Astrocyte of the hippocampus (primary cell): ENCODE results near the gene TEAD1.

Experiments
- DNase-seq: peaks from one replicate; pipeline ENCODE4 v3.0.0; 2011; ENCODE audit warnings: low read depth, low spot score

Gene TEAD1

DNA sequence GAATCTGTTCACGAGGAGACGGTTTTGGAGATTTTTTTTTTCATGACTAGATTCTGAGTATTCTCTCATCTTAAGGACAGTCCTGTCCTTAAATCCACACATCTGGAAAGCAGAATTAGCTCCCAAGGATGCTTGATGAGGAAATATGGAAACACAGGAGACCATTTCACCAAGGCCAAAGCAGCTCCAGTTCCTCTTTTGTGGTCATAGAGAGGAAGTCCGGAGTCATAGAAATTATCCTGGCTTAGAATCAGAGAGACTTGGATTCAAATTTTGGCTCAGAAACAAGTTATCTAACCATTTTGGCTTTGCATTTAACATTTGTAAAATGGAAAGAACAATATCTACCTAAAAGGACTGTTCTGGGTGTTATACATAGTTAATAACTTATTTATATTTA lies 7.3 kb upstream of the TEAD1 start:
- DNase-seq: no peak

DNA sequence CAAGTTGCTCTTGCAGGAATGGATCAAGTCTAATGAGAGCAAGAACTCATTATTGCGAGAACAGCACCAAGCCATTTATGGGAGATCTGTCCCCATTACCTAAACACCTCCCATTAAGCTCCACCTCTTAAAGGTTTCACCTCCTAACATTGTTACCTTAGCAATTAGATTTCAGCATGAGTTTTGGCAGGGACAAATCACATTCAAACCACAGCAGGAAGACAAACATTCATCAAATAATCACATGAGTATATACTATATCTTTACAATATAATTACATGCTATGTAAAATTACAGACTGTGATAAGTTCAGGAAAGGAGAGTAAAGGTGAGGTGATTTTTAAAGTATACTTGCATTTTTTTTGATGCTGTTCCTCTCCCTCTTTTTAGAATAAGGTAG lies 6.6 kb upstream of the TEAD1 start:
- no peak for DNase-seq

DNA sequence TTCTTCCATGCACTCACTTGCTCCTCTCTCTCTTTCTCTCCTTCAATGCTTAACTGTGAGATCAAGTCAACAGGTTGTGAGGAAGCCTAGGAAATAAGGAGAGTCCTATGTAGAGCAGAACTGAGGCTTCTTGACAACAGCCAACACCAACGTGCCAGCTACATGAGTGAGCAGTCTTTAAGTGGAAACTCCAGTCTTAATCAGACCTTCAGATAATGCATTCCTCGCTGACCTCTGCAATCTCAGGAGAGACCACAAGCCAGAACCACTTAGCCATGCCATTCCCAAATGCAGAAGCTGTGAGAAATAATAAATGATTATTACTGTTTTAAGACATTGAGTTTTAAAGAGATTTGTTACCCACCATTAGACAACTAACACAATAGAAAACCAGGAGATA lies 6.1 kb upstream of the TEAD1 start:
- no peak for DNase-seq

DNA sequence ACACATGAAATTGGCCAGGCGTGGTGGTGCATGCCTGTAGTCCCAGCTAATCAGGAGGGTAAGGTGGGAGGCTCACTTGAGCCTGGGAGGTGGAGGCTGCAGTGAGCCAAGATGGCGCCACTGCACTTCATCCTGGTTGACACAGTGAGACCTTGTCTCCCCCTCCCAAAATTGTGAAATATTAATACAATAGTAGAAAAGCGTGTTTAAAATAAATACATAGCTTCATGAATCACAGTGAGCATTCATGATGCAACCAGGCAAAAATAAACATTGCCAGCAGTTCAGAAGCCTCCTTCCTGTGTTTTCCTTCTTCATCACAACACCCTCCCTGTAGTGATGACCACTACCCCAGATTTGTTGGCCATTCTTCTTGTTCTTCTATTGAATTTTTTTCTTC lies 4.3 kb upstream of the TEAD1 start:
- DNase-seq: no peak

DNA sequence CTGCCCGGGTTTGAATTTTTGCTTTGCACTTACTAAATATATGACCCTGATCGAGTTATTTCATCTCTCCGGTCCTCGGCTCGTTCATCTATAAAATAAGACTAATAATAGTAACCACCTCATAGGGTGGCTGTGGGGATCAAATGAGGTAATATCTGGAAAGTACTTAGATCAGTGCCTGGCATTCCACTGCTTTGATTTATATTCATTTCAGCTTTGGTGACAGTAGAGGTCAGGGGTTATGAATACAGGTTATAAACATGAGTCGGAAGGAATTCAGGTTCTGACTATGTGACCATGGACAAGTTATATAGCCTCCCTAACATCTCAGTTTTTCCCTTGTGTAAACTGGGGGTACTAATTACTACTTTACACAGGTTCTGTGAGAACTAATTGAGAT lies 2.9 kb upstream of the TEAD1 start:
- no peak for DNase-seq

DNA sequence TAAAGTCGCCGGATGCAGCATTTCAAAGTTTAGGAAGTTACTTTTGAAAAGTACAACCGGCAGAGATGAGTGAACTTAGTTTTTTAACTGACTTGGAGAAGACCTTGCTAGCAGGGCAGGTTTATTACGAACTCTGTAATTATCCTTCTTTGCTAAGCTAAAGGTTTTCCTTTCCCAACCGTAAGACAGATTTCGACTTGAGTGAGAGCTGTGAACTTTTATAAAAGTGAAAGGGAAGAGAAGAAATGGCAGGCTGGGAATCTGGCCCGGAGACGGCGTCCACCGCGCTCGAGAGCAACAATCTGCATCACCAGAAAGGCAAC lies 659 bp upstream of the TEAD1 start:
- no peak for DNase-seq

DNA sequence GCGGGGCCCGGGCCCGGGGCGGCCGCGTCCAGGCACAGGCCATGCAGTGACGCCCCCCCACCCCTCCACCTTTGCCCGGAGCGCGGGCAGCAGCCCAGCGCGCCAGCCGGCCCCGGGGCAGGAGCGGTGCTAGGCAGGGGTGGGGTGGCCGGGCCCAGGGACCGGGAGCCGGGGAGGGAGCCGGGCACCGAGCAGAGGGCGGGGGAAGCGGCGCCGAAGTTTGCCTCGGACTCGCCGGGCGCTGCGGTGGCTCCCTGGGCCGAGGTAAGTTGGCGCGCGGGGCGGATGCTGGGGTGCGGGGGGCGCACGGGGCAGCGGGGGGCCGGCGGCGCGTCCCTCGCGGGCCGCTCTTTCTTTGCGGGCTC lies 332 bp downstream of the TEAD1 start:
- no peak for DNase-seq

DNA sequence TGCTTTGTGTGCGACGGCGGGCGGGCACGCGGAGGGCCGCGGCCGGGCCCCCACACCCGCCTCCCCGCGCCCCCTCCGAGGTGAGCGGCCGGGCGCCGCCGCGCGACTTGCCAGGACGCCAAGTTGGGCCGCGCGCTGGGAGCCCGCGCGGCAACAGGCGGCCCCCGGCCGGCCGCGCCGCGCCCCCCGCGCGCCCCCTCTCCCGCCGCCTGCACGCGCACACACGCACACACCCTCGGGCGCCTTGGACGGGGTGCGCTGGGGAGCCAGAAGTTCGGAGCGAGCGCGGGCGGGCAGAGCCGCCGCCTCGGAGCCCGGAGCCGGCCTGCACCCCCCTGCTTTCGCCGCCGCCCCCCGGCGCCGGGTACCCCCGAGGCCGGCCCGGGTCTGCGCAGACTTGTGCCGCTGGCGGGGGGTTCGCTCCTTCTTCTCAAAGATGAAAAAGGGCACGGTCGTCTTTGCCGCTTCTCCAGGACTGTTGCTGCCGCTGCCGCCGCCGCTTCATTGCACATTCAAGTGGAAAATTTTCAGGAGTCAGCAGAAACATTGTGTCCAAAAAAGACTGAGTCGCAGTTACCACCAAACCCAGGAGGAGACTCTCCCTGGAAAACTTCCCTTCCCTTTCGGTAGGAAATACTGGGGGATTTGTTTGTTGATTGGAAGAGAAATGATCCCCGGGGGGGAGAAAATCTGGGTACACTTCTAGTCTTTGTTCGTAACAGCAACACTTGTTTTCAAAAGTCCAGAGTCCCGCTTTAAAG lies 895 bp downstream of the TEAD1 start:
- peak; percentile 72 for DNase-seq

DNA sequence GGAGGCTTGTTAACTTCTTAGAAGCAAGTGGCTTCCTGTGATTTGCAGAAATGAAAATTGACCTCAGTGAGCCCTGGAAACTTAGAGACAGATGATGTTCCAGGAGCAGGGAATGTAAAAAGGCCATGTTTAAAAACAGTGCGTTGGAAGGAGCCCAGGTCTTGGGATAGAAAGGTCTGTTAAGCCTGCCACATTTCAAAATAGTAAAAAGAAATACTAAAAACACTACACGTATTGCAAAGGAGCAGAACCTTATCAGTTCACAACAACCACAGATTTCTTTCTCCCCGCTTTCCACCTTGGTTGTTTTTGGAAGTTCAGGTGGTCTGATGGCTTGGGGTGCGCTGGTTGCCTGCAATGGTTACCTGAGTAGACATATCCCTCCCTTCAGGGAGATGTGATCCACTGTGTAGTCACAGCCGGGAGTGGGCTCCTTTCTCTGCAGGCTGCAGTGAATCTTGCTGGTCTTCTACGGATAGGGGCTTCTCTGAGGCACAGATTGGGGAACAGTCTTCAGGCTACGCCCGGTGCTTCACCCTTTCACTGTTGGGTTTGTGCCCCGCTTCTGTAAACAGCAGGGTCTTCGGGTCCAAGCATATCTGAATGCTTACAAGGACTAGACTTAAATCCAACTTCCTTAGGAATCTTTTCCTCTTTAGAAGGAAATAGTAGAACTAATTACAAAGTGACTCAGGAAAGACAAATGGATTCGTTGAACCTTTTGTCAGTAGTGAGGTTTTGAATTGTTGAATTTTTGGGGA lies 1.9 kb downstream of the TEAD1 start:
- peak; percentile 59 for DNase-seq

DNA sequence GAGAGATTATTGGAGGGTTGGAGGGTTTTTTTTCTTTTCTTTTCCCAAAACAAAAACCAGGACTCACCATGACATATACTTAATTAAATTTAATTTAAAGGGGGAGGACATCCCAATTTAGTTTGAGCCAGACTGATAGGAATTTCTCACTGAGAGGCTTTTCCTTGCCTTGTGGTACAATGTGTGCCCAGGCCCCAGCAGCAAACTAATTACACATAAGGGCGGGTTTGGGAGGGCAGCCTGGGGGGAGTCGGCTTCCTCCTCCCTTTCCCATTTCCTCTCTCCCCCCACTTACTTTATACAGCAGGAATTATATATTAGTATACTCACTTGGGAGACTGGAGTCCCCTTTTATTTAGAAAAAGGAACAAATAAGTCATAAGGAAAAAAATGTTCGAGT lies 2.9 kb downstream of the TEAD1 start:
- peak; percentile 70 for DNase-seq

DNA sequence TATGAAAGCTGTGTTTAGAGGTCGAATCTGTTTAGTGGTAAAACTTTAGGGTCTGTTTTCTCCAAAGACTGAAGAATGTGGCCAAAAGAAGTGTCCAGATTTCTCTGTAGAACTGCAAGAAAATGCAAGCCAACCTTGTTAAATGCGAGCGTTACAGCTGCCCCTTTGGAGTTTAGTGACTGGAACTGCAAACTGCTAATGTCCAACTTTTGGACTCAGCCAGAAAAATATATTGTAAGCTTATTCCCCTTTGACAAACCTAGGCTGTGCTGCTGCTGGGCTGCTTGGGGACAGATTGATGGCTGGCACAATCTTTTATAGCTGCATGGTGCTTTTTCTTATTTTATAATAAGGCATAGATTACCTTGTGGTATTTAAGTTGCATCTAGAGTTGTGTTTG lies 3.9 kb downstream of the TEAD1 start:
- DNase-seq: no peak

DNA sequence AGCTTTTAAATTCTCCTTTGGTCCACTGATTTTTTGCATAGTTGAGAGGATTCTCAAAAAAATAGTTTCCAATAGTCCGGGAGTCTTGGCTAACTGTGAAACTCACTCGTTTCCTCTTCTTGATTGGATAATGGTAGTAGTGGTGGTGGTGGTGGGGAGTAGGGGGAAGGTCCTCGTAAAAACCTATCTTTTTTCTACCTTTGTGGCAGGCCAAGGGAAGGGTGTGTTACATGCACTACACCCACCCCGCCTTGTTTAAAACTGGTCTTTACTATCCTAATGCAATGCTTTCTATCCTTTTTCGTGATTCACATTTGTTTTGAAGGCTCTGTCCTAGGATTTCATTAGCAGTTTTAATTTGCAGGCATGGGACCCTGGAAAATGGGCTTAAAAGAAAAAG lies 4.8 kb downstream of the TEAD1 start:
- DNase-seq: no peak

DNA sequence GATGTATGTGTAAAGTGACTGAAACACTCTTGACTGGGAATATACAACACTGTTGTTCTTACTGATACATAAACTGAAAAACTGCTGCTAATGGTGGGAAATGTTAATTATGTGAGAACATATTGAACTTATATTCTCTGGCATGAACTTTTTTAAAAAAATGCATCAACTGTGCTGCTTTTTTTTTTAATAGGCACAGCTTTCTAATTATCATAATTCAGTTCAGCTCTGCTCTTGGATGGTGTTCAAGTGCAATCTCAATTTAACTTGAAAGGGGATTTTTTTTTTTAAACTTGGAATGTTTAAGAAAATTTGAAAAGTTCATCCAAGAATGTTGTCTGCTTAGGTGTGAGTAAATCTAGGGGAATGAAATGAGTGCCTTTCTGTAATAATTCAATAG lies 5.2 kb downstream of the TEAD1 start:
- DNase-seq: no peak

DNA sequence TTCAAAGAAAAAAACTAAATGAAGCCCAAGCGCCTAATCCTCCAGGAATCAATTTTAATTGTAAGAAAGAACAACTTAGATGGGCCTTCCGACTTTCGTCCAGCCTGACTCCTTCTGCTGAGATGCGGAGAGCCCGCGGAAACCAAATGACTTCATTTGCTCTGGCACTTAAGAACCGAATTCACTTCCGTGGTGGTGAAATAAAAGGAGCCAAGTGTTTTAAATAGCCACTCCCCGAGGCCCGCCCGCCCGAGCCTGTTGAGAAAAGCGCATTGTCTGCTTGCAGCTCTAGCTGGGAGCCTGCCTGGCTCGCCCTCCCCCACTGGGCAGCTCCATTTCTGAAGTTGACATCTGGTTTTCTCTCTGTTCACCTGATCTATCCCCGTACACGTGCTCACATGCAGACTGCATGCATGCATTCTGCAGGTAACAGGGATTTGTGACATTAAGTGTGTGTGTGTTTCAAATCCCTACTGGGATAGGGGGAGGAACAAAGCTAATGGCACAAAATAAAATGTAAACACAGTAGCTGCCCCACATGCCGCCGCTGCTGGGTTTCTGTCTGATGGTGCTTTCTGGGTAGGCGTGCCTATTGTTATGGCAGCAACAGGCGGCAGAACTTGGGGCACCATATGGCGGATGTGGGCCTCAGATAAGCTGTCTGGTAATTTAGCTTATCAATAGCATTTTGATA lies 6.2 kb downstream of the TEAD1 start:
- DNase-seq: peak; percentile 94

DNA sequence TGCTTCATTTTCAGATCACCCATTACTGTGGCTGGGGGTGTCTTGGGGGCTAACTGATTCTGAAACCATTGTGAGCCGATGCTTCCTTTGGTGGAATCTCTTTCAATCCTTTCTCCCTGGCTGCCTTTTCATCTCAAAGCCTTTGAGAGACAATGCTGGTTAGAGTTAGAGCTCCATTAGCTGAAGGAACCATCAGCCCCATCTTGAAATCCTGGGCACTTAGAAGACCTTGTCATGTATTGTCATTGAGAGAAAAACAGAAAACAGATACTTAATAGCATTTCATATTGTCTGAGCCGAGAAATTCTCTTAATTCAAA lies 6.7 kb downstream of the TEAD1 start:
- no peak for DNase-seq

DNA sequence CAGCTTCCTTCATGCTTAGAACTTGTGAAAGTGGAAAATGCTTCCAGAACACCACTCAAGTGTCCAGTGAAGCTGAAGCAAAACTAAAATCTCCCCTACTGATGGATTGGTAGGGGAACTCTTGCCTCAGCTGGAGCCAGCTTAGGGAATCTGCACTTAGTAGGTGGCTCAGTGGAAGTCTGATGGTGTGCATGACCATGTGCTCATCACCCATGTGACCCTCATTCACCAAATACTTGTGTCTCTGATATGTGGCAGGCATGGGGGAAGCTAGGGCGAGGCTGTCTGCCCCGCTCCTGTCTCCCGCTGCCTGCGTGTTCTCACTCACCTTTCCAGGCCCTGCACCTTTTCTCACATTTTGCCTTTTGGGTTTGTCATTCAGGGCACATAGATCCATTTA lies 7.2 kb downstream of the TEAD1 start:
- DNase-seq: no peak

DNA sequence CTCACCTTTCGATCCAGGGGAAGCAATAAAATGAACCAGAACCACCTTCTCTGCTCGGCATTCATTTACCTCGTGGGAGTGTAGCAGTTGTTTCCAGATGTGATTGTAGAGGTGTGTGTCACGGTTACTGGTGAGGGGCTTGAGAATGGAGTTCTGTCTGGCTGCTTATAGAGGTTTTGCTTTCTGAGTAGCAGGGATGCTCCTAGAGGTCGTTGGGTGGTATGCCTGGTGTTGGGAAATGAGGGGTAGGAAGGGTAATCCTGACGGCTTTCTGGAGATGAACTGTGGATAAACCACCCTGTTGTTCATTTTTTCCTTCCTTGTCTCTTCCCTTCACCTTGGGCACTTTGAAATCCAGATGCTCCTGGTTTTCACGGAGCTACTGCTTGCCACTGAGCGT lies 8.1 kb downstream of the TEAD1 start:
- DNase-seq: no peak

DNA sequence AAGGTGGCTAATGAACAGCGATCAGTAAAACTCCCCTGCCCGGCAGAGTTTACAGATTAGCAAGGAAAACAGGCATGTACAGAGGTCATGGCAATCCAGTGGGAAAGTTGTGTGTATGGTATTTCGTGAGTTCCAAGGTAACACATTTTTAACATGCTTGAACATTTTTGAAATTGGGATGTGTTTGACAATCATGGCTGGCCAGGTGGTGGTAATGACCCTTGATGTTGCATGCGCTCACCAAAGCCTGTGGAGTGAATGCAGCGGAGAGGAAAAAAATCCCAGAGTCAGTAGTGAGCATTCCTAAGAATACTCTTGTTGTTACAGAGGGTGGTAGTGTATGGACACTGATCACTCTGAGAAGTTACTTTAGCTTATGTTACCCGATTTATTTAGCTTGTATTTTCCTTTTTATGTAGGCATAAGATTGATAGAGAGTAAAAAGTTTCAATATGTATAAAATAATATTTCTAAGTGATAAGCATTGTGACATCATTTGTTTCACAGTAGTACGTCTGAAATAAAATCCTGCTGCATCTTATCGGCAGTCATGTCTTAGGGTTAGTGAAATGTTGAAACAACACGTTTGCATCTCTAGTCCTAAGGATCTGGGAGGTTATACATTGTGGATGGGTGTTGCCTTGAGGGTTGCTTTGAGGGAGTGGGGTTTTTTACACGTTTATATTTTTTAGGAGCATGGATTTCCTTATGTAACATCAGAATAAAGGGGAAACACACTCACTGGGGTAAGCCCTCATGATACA lies 8.7 kb downstream of the TEAD1 start:
- DNase-seq: no peak

DNA sequence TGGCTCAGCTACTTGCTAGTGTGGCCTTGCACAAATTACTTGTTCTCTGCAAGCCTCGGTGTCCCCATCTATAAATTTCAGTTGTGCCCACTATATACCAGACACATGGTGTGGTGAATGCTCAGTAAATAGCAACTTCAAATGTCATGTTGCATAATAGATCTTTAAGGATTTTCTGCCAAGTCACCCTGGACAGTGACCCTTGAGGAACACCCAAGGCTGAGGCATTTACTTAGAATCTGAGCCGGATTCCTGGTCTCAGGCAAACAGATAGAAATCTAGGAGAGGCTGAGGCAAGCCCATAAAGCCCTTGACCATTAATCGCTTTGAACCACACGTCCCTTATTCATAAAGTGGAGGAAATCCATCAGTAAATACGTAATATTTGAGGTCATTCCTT lies 9.7 kb downstream of the TEAD1 start:
- DNase-seq: no peak

DNA sequence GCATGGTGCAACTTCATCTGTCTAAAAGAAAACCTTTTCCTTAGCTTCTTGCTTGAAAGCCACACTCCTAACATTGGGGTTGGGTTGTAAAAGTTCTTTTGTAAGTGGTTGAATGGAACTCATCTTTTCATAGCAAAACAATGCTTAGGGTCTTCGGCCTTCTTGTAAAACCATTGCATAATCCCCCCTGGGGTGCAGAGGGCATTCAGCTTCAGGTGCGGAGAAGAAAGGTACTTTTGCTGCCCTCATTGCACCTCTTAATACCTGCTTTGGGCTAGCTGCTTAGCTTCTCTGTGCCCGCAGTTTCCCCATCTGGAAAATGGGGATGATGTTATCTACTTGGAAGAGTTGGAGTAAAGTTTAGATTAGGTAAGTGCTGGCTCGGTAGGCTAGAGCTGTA lies 10.1 kb downstream of the TEAD1 start:
- no peak for DNase-seq

DNA sequence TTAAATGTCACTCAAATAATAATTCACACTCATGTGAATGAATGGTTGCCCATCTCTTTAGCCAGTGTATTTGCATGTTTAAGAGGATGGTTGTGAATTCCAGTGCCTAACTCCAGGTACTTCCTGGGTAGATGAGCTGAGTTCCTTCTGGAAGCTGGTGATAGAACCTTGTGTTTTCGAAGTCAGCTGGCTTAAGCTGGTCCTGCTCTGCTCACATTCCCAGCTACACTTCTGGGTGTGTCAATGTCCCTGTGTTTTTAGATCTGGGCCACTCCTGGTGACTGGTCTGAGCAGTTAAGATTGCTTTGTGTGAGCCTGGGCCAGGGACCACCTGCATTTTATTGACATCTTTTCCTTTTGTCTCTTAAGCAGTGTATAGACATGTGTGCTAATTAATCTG lies 10.6 kb downstream of the TEAD1 start:
- DNase-seq: no peak

DNA sequence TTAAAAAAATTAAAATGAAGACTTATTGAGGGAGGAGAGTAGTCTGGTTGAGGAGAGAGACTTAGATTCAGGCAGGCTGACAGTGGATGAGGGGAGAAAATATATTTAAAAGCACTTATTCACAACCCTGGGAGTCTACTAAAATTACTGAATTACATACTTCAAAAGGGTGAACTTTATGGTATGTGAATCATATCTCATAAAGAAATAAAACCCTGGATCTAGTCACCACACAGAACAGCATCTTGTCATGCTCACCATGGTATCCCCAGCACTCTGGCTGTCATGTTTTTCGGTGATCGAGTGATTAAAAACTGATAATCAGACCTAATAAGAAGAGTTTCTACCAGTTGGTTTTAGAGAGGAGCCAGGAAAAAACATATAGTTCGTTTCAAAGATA lies 11.0 kb downstream of the TEAD1 start:
- DNase-seq: no peak
